CD4-positive, alpha-beta memory T cell (primary cell): ENCODE data around the gene ALKBH5. TPM values are rescaled to one million over a fixed set of nuclear protein-coding genes. Genes with fewer than 3 reads are reported as not detected.

ENCODE experiments used
- CTCF ChIA-PET: fragments of 350-600 bp; sonication (Branson Sonifier 250); formaldehyde crosslinking; loops from one replicate; lab custom pipeline; 2021; ENCODE audit warnings: inconsistent platforms; ENCODE audit not compliant: partially characterized antibody; lab: Charles Lee
- POLR2A ChIA-PET: fragments of 350-600 bp; sonication (Branson Sonifier 250); formaldehyde crosslinking; loops from one replicate; lab custom pipeline; 2021; ENCODE audit not compliant: partially characterized antibody; lab: Charles Lee
- DNase-seq, 5 donors: peaks; one replicate each; pipeline versions ENCODE4 v3.0.0 to v3.0.0-alpha.2; 2020 to 2022; ENCODE audit warnings: mixed read lengths in 1 of 5
- H3K27ac ChIP-seq: one replicate; pipeline ENCODE4 v1.7.0; 2013; ENCODE audit warnings: low read depth, low read length
- H3K27me3 ChIP-seq: 2 replicates; pipeline ENCODE4 v1.7.0; 2013; ENCODE audit warnings: mild to moderate bottlenecking, low read length, moderate library complexity; ENCODE audit not compliant: insufficient read depth
- H3K36me3 ChIP-seq: 2 replicates; pipeline ENCODE4 v1.7.0; 2013; ENCODE audit warnings: mild to moderate bottlenecking, low read length, moderate library complexity; ENCODE audit not compliant: insufficient read depth
- H3K4me1 ChIP-seq: 2 replicates; pipeline ENCODE4 v1.7.0; 2013; ENCODE audit warnings: mild to moderate bottlenecking, low read length, moderate library complexity; ENCODE audit not compliant: insufficient read depth
- H3K4me3 ChIP-seq, 2 donors: one replicate each; pipeline ENCODE4 v1.7.0; 2013; ENCODE audit warnings: low read length in 2 of 2, mild to moderate bottlenecking in 1 of 2
- H3K9me3 ChIP-seq, 2 donors: one replicate each; pipeline ENCODE4 v1.7.0; 2013; ENCODE audit warnings: low read length in 2 of 2, control low read depth in 1 of 2; ENCODE audit not compliant: control insufficient read depth in 1 of 2
- H3K27ac Mint-ChIP-seq, 7 donors: one replicate each; pipeline ENCODE4 v1.8.0; 2020 to 2021; ENCODE audit warnings: mixed read lengths in 7 of 7, mild to moderate bottlenecking in 6 of 7, inconsistent platforms in 3 of 7, moderate library complexity in 3 of 7
- H3K27me3 Mint-ChIP-seq, 2 donors: one replicate each; pipeline ENCODE4 v1.8.0; 2020 to 2021; ENCODE audit warnings: mixed read lengths in 2 of 2
- H3K36me3 Mint-ChIP-seq, 2 donors: one replicate each; pipeline ENCODE4 v1.8.0; 2020 to 2021; ENCODE audit warnings: mixed read lengths in 2 of 2, inconsistent platforms in 1 of 2, mild to moderate bottlenecking in 1 of 2
- H3K4me1 Mint-ChIP-seq, 4 donors: one replicate each; pipeline ENCODE4 v1.8.0; 2020 to 2021; ENCODE audit warnings: mixed read lengths in 4 of 4, mild to moderate bottlenecking in 1 of 4
- H3K4me3 Mint-ChIP-seq, 8 donors: one replicate each; pipeline ENCODE4 v1.8.0; 2020 to 2021; ENCODE audit warnings: mixed read lengths in 8 of 8, mild to moderate bottlenecking in 7 of 8, moderate library complexity in 6 of 8, inconsistent platforms in 3 of 8
- H3K9me3 Mint-ChIP-seq, 8 donors: one replicate each; pipeline ENCODE4 v1.8.0; 2020 to 2021; ENCODE audit warnings: mixed read lengths in 8 of 8, mild to moderate bottlenecking in 5 of 8, inconsistent platforms in 3 of 8, moderate library complexity in 1 of 8
- intact Hi-C: fragments of 100-400 bp; cut with micrococcal nuclease; formaldehyde crosslinking; loops from one replicate; pipeline ENCODE4 v1.15.1; 2023
- polyA plus RNA-seq, 2 donors: library from polyadenylated mRNA; unstranded; fragments of 300-500 nt; fragmentation: Illumina TruSeq; gene quantifications; one replicate each; pipeline ENCODE4 v1.2.3, GENCODE V29; 2021
- total RNA-seq, 2 experiments: library from RNA; stranded (reverse); gene quantifications; one replicate each; pipeline ENCODE4 v1.2.3, GENCODE V29; 2021

The ALKBH5 gene
- total and polyA plus RNA-seq, 4 experiments from 2014 or later = 119 to 132 (median 123) TPM

DNA sequence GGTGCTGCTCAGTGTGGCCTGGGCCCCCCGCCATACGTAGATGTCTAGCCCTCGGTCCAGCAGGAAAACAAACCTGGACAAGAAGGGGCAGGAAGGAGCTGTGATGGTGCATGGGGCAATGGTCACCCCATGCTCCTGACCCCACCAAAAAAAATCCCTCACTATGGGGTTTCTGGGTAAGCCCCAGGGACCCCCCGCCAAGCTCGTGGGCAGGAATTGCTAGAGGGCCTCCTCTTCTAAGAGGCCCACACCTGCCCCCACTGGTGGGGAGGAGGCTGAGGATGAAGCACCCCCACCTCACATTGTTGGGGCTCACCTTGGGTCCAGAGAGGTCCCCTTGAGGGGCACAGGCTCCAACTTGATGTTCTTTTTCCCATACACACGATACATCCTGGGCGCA is 65.2 kb downstream of the ALKBH5 start:
- Mint-ChIP-seq H3K27ac (peak overlapping the region in 1 of 7 donors; percentile 32), H3K4me1 (peaks cover 2 to 7% (median 5%) of the 10 kb centered on the region in 4 donors), H3K4me3 (no peak overlapping the region), H3K36me3 (peaks cover 22 to 70% of the 10 kb centered on the region in 2 donors), H3K27me3 (no peaks in the 10 kb centered on the region), H3K9me3 (no peaks in the 10 kb centered on the region)
- Histone ChIP-seq H3K27ac (no peak overlapping the region), H3K27me3 (no peaks in the 10 kb centered on the region), H3K4me3 (no peak overlapping the region), H3K4me1 (no peaks in the 10 kb centered on the region), H3K36me3 (peaks cover 81% of the 10 kb centered on the region), H3K9me3 (no peaks in the 10 kb centered on the region)
- ChIA-PET POLR2A (interaction anchor here (0.8 kb wide), 1 partner anchor 12 kb away, joined by 3 read pairs; the partner anchor contains the start of gene MIEF2), CTCF (interaction anchor here (1.4 to 2.3 kb wide), 2 partner anchors 15 to 19 kb away, joined by 6 to 8 read pairs; no protein-coding TSS in a partner anchor)
- intact Hi-C loops = loop anchor here (1.0 kb wide), 1 partner anchor 9 kb away; the partner anchor contains the start of gene FLII
- DNase-seq = no peak

- Histone ChIP-seq H3K9me3 (no peaks in the 10 kb centered on the region), H3K27me3 (no peaks in the 10 kb centered on the region), H3K36me3 (peaks cover 91% of the 10 kb centered on the region), H3K4me1 (no peaks in the 10 kb centered on the region), H3K27ac (no peak overlapping the region), H3K4me3 (no peak overlapping the region)
- CTCF ChIA-PET = no interaction called here
- Mint-ChIP-seq H3K9me3 (no peaks in the 10 kb centered on the region), H3K36me3 (peaks cover 22 to 75% of the 10 kb centered on the region in 2 donors), H3K4me1 (peaks cover 2 to 8% (median 5%) of the 10 kb centered on the region in 4 donors), H3K4me3 (peak overlapping the region in 1 of 8 donors; percentile 12), H3K27me3 (no peaks in the 10 kb centered on the region), H3K27ac (peak overlapping the region in 2 of 7 donors; percentile 37 to 57)
- POLR2A ChIA-PET = interaction anchor here (1.2 kb wide), 1 partner anchor 10 kb away, joined by 4 read pairs; the partner anchor contains the start of gene MIEF2
- DNase-seq = no peak
- intact Hi-C loops = no loop called here
Measured at GRCh38 chr17:18250259-18250658, 66.6 kb downstream of the ALKBH5 start.

DNA sequence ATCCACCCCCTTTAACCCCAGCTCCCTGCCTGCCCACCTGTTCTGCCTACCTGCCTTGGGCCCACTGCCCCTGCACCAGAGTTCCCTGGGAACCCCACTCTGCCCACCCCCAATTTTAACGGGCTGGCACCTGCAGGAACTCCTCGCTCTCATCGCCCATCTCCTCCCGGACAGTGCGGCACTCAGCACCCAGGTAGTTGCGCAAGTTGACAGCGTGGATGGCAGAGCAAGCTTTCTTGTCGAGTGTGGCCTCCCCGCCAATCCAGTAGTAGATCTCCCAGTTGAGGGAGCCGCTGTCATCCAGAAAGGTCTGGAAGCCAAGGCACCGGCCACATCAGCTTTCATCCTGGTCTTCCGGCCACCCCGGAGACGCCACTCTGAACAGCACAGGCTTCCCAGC is 67.1 kb downstream of the ALKBH5 start:
- H3K9me3 ChIP-seq = no peaks in the 10 kb centered on the region
- ChIA-PET CTCF (no interaction called here), POLR2A (interaction anchor here (1.2 kb wide), 1 partner anchor 10 kb away, joined by 4 read pairs; the partner anchor contains the start of gene MIEF2)
- intact Hi-C loops = no loop called here
- Mint-ChIP-seq H3K4me3 (no peak overlapping the region), H3K27me3 (no peaks in the 10 kb centered on the region), H3K27ac (no peak overlapping the region), H3K4me1 (peaks cover 2 to 13% (median 6%) of the 10 kb centered on the region in 4 donors), H3K36me3 (peaks cover 18 to 75% of the 10 kb centered on the region in 2 donors), H3K9me3 (no peaks in the 10 kb centered on the region)
- H3K4me3 ChIP-seq = no peak overlapping the region
- no peaks in the 10 kb centered on the region for H3K27me3 ChIP-seq
- DNase-seq = no peak
- peaks cover 91% of the 10 kb centered on the region for H3K36me3 ChIP-seq
- no peak overlapping the region for H3K27ac ChIP-seq
- peaks cover 3% of the 10 kb centered on the region for H3K4me1 ChIP-seq

GRCh38 chr17:18251204-18251603 is 67.6 kb downstream of the ALKBH5 start:
- ChIA-PET POLR2A (interaction anchor here (1.2 kb wide), 1 partner anchor 10 kb away, joined by 4 read pairs; the partner anchor contains the start of gene MIEF2), CTCF (no interaction called here)

GRCh38 chr17:18252160-18252559 is 68.5 kb downstream of the ALKBH5 start:
- Histone ChIP-seq H3K4me1 (peaks cover 17% of the 10 kb centered on the region), H3K27ac (no peak overlapping the region), H3K9me3 (no peaks in the 10 kb centered on the region), H3K36me3 (peaks cover 89% of the 10 kb centered on the region), H3K27me3 (no peaks in the 10 kb centered on the region), H3K4me3 (no peak overlapping the region)
- no peaks in the 10 kb centered on the region for H3K9me3 Mint-ChIP-seq
- no peak for DNase-seq
- no peak overlapping the region for H3K4me3 Mint-ChIP-seq
- H3K27me3 Mint-ChIP-seq = no peaks in the 10 kb centered on the region
- H3K27ac Mint-ChIP-seq = no peak overlapping the region
- intact Hi-C loops = no loop called here
- ChIA-PET CTCF (no interaction called here), POLR2A (no interaction called here)
- H3K36me3 Mint-ChIP-seq = peaks cover 18 to 72% of the 10 kb centered on the region in 2 donors
- H3K4me1 Mint-ChIP-seq = peaks cover 10 to 27% (median 18%) of the 10 kb centered on the region in 4 donors

More at GRCh38 chr17:18251204-18251603, 67.6 kb downstream of the ALKBH5 start:
- no peaks in the 10 kb centered on the region for H3K9me3 Mint-ChIP-seq
- Histone ChIP-seq H3K27me3 (no peaks in the 10 kb centered on the region), H3K4me3 (no peak overlapping the region), H3K4me1 (peaks cover 8% of the 10 kb centered on the region), H3K36me3 (peaks cover 91% of the 10 kb centered on the region), H3K27ac (no peak overlapping the region), H3K9me3 (no peaks in the 10 kb centered on the region)
- H3K27me3 Mint-ChIP-seq = no peaks in the 10 kb centered on the region
- no peak overlapping the region for H3K27ac Mint-ChIP-seq
- peaks cover 5 to 18% (median 10%) of the 10 kb centered on the region in 4 donors for H3K4me1 Mint-ChIP-seq
- no peak for DNase-seq
- intact Hi-C loops = no loop called here
- peaks cover 18 to 75% of the 10 kb centered on the region in 2 donors for H3K36me3 Mint-ChIP-seq
- no peak overlapping the region for H3K4me3 Mint-ChIP-seq

DNA sequence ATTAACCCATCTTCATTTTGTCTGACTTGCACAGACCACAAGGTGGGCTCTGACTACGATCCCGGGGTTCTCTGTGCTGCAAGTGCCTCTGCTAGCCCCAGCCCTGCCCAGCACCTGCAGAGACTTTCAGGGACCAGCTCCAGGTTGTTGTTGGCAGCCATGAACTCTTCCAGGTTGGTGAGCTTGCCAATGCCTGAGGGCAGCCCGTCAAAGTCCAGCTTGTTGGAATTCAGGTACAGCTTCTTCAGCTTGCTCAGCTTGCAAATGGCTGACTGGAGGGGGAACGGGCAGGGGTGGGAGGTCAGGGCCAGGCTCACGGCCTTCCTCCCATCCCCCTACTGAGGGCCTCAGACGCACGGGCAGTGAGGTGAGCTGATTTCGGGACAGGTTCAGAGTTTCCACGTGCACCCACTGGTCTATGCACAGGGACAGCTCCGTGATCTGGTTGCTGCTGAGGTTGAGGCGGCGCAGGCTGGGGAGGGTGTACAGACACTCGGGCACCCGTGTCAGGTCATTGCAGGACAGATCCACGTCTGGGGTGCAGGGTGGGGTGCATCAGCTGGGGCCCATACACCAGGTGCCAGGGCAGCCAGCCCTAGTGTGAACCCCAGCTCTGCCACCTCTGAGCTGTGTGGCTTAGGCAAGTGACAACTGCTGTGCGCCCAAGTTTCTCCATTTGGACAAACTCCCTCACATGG is 69.7 kb downstream of the ALKBH5 start:
- intact Hi-C loops = no loop called here
- Histone ChIP-seq H3K9me3 (no peaks in the 10 kb centered on the region), H3K4me1 (peaks cover 23% of the 10 kb centered on the region), H3K36me3 (peaks cover 77% of the 10 kb centered on the region), H3K27ac (no peak overlapping the region), H3K4me3 (no peak overlapping the region), H3K27me3 (no peaks in the 10 kb centered on the region)
- CTCF ChIA-PET = no interaction called here
- no peaks in the 10 kb centered on the region for H3K27me3 Mint-ChIP-seq
- H3K4me3 Mint-ChIP-seq = no peak overlapping the region
- no peaks in the 10 kb centered on the region for H3K9me3 Mint-ChIP-seq
- POLR2A ChIA-PET = interaction anchor here (1.3 kb wide), 1 partner anchor 70 kb away, joined by 3 read pairs; the partner anchor contains the start of gene ALKBH5
- no peak for DNase-seq
- no peak overlapping the region for H3K27ac Mint-ChIP-seq
- H3K4me1 Mint-ChIP-seq = peaks cover 10 to 33% (median 21%) of the 10 kb centered on the region in 4 donors
- peaks cover 14 to 69% of the 10 kb centered on the region in 2 donors for H3K36me3 Mint-ChIP-seq
